Measurements from ENCODE around the gene AP2A2.
A peak's percentile ranks its signal among the peaks of the same experiment; 100 is the strongest.

The AP2A2 gene

GRCh38 chr11:899724-900123 is 25.9 kb upstream of the AP2A2 start:
- no peak for DNase-seq

GRCh38 chr11:900545-900944 is 25.1 kb upstream of the AP2A2 start:
- DNase-seq = no peak

- DNase-seq = no peak
Measured at GRCh38 chr11:901452-902061, 24.1 kb upstream of the AP2A2 start.

GRCh38 chr11:904380-904779 is 21.3 kb upstream of the AP2A2 start:
- DNase-seq = no peak

GRCh38 chr11:905952-906351 is 19.7 kb upstream of the AP2A2 start:
- no peak for DNase-seq

GRCh38 chr11:907668-908067 is 18.0 kb upstream of the AP2A2 start:
- DNase-seq = no peak

GRCh38 chr11:908273-908672 is 17.4 kb upstream of the AP2A2 start:
- no peak for DNase-seq

GRCh38 chr11:909406-909805 is 16.3 kb upstream of the AP2A2 start:
- DNase-seq = no peak

- peak; percentile 44 to 78 for DNase-seq
Measured at GRCh38 chr11:910044-910588, 15.6 kb upstream of the AP2A2 start.

GRCh38 chr11:910589-911030 is 15.1 kb upstream of the AP2A2 start, which contains the start of gene CHID1:
Gene CHID1, minus strand, starts transcription at chr11:910810. Its CDS starts 5,994 bp downstream, at chr11:904816.
- DNase-seq = peak; percentile 83 to 86

GRCh38 chr11:911031-911889 is 14.4 kb upstream of the AP2A2 start:
- DNase-seq = peak; percentile 24 to 45

- DNase-seq = no peak
Measured at GRCh38 chr11:911890-912219, 13.8 kb upstream of the AP2A2 start.

- no peak for DNase-seq
Measured at GRCh38 chr11:912266-912665, 13.4 kb upstream of the AP2A2 start.

GRCh38 chr11:913043-913442 is 12.6 kb upstream of the AP2A2 start:
- no peak for DNase-seq

GRCh38 chr11:914204-914603 is 11.5 kb upstream of the AP2A2 start:
- no peak for DNase-seq

GRCh38 chr11:914747-915501 is 10.7 kb upstream of the AP2A2 start:
- DNase-seq = no peak

- DNase-seq = no peak
Measured at GRCh38 chr11:917426-917825, 8.2 kb upstream of the AP2A2 start.

GRCh38 chr11:921921-922678 is 3.6 kb upstream of the AP2A2 start:
- DNase-seq = no peak

- no peak for DNase-seq
Measured at GRCh38 chr11:923691-924405, 1.8 kb upstream of the AP2A2 start.

GRCh38 chr11:924406-925157 is 1.1 kb upstream of the AP2A2 start:
- no peak for DNase-seq

GRCh38 chr11:925158-925495 is 543 bp upstream of the AP2A2 start:
- no peak for DNase-seq

Data from stimulated activated CD4-positive, alpha-beta T cell treated with anti-CD3 and anti-CD28 coated beads, Interleukin-4, amount 100 ng/mL, for 4 hours (primary cell).